T-helper 17 cell (primary cell): ENCODE measurements around the gene QPCTL. TPM values are rescaled to one million over a fixed set of nuclear protein-coding genes. Genes with fewer than 3 reads are reported as not detected.
"Not testable (repeated sequence)": the region's sequence is repeated elsewhere in the genome, so short reads cannot be mapped to it uniquely, and the experiment has no call there.

ENCODE experiments used
- ATAC-seq: fragments of 150-1000 bp; cut with Tn5 transposase; 2 replicates; pipeline ENCODE4 v1.10.0; 2021; ENCODE audit warnings: mild to moderate bottlenecking, moderate library complexity
- DNase-seq, 3 donors: peaks; one replicate each; pipeline versions ENCODE4 v3.0.0 to v3.0.0-alpha.2; 2020 to 2021
- H3K9me3 ChIP-seq: one replicate; pipeline ENCODE4 v1.7.0; 2013; ENCODE audit warnings: low read length, mild to moderate bottlenecking; ENCODE audit not compliant: control insufficient read depth, poor library complexity, severe bottlenecking
- H3K27ac Mint-ChIP-seq: one replicate; pipeline ENCODE4 v1.8.0; 2022; ENCODE audit warnings: mild to moderate bottlenecking, moderate library complexity, mixed read lengths
- H3K27me3 Mint-ChIP-seq: one replicate; pipeline ENCODE4 v1.8.0; 2022; ENCODE audit warnings: mixed read lengths
- H3K36me3 Mint-ChIP-seq: one replicate; pipeline ENCODE4 v1.8.0; 2022; ENCODE audit warnings: low read depth, mixed read lengths
- H3K4me1 Mint-ChIP-seq: one replicate; pipeline ENCODE4 v1.8.0; 2022; ENCODE audit warnings: mild to moderate bottlenecking, mixed read lengths
- H3K4me3 Mint-ChIP-seq: one replicate; pipeline ENCODE4 v1.8.0; 2022; ENCODE audit warnings: mild to moderate bottlenecking, moderate library complexity, mixed read lengths
- total RNA-seq, 4 donors: library from RNA in 2 of 4; stranded (reverse) in 2 of 4; gene quantifications; one replicate each; pipeline ENCODE4 v1.2.3 and lab custom pipeline; 2022 to 2026

QPCTL gene
- total RNA-seq, 2 donors from 2014 or later, result 7.1 to 13.2 TPM

DNA sequence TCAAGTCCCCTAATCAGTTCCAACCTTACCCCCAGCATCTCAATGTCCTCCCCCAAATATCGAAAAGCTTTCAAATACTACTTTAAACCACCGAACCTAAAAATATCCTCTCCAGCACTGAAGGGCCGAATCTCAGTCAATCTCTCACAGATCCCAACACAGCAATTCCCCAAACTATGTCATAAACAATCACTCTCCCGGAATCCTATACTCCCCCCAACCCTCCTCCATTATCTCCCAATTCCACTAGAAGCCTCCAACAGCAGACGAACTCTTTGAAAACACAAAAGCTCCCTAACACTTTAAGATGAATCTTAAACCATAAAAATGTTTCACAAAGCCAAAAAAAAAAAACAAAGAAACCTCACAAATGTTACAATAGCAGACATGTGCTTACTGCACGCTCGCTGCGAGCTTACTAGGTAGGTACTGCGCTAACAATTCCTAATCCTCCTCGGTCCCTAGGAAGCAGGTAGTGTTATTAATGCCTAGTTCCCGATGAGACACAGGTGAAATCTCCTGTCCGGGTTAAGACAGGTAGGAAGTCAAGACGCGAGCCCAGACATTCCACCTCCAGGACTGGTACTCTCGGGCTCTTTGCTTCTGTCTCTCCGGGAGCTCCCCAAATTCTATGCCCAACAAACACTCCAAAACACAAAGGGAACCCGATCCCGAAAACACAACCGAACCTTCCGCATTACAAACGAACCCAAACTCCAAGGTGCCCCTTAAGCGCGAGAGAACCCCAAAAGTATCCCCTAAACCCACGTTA, 24.1 kb downstream of the QPCTL start:
- H3K27me3 Mint-ChIP-seq, result no peaks in the 10 kb centered on the region
- peak overlapping the region; percentile 96 for H3K27ac Mint-ChIP-seq
- DNase-seq (no peak), ATAC-seq (no peak)
- peaks cover 27% of the 10 kb centered on the region for H3K4me1 Mint-ChIP-seq
- no peaks in the 10 kb centered on the region for H3K9me3 ChIP-seq
- H3K36me3 Mint-ChIP-seq, result no peaks in the 10 kb centered on the region
- H3K4me3 Mint-ChIP-seq, result peak overlapping the region; percentile 99

DNA sequence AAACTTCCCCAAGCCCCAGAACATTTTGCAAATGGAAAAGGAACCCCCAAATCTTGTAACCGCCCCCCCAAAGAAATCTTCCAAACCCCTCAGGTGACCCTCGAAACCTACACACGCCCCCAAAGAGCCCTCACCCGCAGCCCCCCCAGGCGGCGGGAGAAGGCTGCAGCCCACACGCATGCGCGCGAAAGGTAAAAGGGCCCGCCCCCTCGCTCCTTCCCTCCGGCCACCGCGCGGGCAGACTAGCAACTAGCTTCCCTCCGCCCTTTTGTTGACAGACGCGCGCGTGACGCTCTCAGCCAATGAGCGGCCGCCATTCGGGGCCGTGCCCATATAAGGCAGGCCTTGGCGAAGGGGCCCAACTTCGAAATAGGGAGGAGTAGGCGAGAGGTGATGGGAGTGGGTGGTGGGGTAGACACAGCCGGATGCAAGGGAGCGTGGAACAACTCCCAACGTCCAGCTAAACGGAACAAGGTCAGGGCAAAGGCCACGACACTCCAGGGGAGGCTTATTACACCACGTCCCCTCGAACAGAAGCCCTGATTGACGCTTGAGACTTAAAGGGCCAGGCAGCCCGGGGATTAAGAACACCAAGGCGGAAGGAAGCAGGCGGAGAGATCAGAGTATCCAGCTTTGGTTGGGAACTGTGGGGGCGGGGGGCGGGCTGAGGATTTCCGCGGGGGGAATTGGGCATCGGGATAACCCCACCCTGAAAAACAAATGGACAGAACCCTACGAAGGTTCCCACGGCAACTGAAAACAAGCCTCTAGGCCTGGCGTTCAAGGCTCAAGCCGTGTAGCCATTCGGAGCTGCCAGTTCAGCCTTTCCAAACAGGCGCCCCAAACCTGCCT, 24.9 kb downstream of the QPCTL start:
- no peaks in the 10 kb centered on the region for H3K36me3 Mint-ChIP-seq
- H3K27ac Mint-ChIP-seq, result peak overlapping the region; percentile 96
- peak; percentile 96 for ATAC-seq
- peaks cover 30% of the 10 kb centered on the region for H3K4me1 Mint-ChIP-seq
- peak overlapping the region; percentile 99 for H3K4me3 Mint-ChIP-seq
- no peaks in the 10 kb centered on the region for H3K27me3 Mint-ChIP-seq
- peak; percentile 91 to 96 (median 95) for DNase-seq
- H3K9me3 ChIP-seq, result no peaks in the 10 kb centered on the region

- ATAC-seq, result no peak
- Mint-ChIP-seq H3K27ac (peak overlapping the region; percentile 96), H3K4me1 (peaks cover 30% of the 10 kb centered on the region)
These were observed 25.7 kb downstream of the QPCTL start for GRCh38 chr19:45717983-45718650.

GRCh38 chr19:45720065-45720464, 27.6 kb downstream of the QPCTL start:
- not testable (repeated sequence) for ATAC-seq, H3K9me3 ChIP-seq, H3K27me3 Mint-ChIP-seq, H3K36me3 Mint-ChIP-seq, DNase-seq, H3K4me3 Mint-ChIP-seq, H3K27ac Mint-ChIP-seq
- H3K4me1 Mint-ChIP-seq, result peaks cover 30% of the 10 kb centered on the region

More at GRCh38 chr19:45717983-45718650, 25.7 kb downstream of the QPCTL start:
- no peak for DNase-seq
- Mint-ChIP-seq H3K36me3 (no peaks in the 10 kb centered on the region), H3K27me3 (no peaks in the 10 kb centered on the region), H3K4me3 (peak overlapping the region; percentile 99)
- H3K9me3 ChIP-seq, result no peaks in the 10 kb centered on the region

DNA sequence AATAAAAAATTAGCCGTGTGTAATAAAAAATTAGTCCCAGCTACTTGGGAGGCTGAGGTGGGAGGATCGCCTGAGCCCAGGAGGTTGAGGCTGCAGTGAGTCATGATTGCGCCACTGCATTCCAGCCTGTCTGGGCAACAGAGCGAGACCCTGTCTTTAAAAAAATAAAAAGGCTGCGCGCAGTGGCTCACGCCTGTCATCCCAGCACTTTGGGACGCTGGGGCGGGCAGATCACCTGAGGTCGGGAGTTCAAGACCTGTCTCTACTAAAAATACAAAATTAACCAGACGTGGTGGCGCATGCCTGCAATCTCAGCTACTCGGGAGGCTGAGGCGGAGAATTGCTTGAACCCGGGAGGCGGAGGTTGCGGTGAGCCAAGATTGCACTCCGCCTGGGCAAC, 36.2 kb downstream of the QPCTL start:
- H3K4me3 Mint-ChIP-seq, H3K9me3 ChIP-seq, DNase-seq, H3K27me3 Mint-ChIP-seq, ATAC-seq, H3K36me3 Mint-ChIP-seq: not testable (repeated sequence)
- H3K4me1 Mint-ChIP-seq, result peaks cover 27% of the 10 kb centered on the region
- H3K27ac Mint-ChIP-seq, result peak overlapping the region; percentile 75

DNA sequence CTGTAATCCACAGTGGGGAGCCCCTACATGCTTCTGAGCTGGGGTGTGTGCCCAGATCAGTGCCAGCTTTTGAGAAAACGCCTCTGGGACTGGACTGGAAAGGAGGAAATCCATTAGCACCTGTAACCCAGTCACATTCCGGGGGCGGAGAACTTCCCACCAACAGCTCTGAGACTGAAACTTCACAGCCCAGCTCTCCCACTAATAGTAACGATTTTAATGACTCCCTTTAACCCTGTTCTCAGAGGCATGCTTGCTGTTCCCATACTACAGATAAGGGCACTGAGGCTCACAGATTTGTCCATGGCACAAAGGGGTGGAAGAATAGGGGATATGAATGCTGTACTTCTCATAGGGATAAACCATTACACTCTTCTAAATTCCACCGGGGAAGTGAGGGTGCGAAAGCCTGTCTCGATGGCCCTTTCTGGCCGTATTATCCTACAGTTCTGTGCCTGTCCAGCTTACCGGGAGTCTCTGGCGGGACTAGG, 37.4 kb downstream of the QPCTL start:
- H3K27ac Mint-ChIP-seq, result peak overlapping the region; percentile 96

GRCh38 chr19:45730368-45731288, 38.2 kb downstream of the QPCTL start, which contains the start of gene FBXO46:
TSS of gene FBXO46 (minus strand) at chr19:45730896. CDS start at chr19:45713495, 17,401 bp downstream.
- Mint-ChIP-seq H3K36me3 (peaks cover 2% of the 10 kb centered on the region), H3K27ac (peak within 1 kb of the TSS; percentile 96), H3K27me3 (no peaks in the 10 kb centered on the region), H3K4me1 (peaks cover 27% of the 10 kb centered on the region), H3K4me3 (peak within 1 kb of the TSS; percentile 97)
- no peaks in the 10 kb centered on the region for H3K9me3 ChIP-seq
- ATAC-seq (peak; percentile 100), DNase-seq (peak; percentile 79 to 89 (median 87))

More for the DNA sequence above, 37.4 kb downstream of the QPCTL start:
- DNase-seq (no peak), ATAC-seq (no peak)
- Mint-ChIP-seq H3K4me3 (peak overlapping the region; percentile 97), H3K36me3 (peaks cover 2% of the 10 kb centered on the region), H3K27me3 (no peaks in the 10 kb centered on the region), H3K4me1 (peaks cover 27% of the 10 kb centered on the region)
- H3K9me3 ChIP-seq, result no peaks in the 10 kb centered on the region

GRCh38 chr19:45733160-45733810, 40.8 kb downstream of the QPCTL start, which contains the start of gene MEIOSIN:
TSS of gene MEIOSIN (plus strand) at chr19:45733439. CDS start at chr19:45735377, 1,938 bp downstream.
- Mint-ChIP-seq H3K27me3 (peaks cover 5% of the 10 kb centered on the region), H3K4me1 (peaks cover 17% of the 10 kb centered on the region), H3K4me3 (no peak within 1 kb of the TSS), H3K27ac (no peak within 1 kb of the TSS), H3K36me3 (peaks cover 5% of the 10 kb centered on the region)
- H3K9me3 ChIP-seq, result no peaks in the 10 kb centered on the region
- ATAC-seq (no peak), DNase-seq (no peak)

GRCh38 chr19:45739498-45740439, 47.3 kb downstream of the QPCTL start:
- no peaks in the 10 kb centered on the region for H3K9me3 ChIP-seq
- Mint-ChIP-seq H3K27ac (no peak overlapping the region), H3K4me1 (no peaks in the 10 kb centered on the region), H3K4me3 (no peak overlapping the region), H3K27me3 (peaks cover 23% of the 10 kb centered on the region), H3K36me3 (peaks cover 3% of the 10 kb centered on the region)
- ATAC-seq, result no peak
- DNase-seq, result no peak

GRCh38 chr19:45742969-45743368, 50.5 kb downstream of the QPCTL start:
- Mint-ChIP-seq H3K36me3 (peaks cover 2% of the 10 kb centered on the region), H3K4me3 (no peak overlapping the region), H3K27me3 (peaks cover 37% of the 10 kb centered on the region), H3K4me1 (peaks cover 2% of the 10 kb centered on the region), H3K27ac (no peak overlapping the region)
- no peak for ATAC-seq
- no peaks in the 10 kb centered on the region for H3K9me3 ChIP-seq
- DNase-seq, result no peak

DNA sequence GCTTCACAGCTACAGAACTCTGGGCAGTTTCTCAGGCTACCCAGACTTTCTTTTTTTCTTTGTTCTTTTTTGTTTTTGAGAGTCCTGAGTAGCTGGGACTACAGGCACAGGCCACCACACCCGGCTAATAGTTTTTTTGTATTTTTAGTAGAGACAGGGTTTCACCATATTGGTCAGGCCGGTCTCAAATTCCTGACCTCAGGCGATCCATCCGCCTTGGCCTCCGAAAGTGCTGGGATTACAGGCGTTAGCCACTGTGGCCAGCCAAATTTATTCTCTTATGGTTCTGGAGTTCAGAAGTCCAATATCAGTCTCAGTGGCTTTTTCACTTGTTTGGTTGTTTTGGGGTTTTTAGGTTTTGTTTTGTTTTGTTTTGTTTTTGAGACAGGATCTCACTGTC, 53.1 kb downstream of the QPCTL start:
- H3K4me3 Mint-ChIP-seq, result no peak overlapping the region
- H3K27me3 Mint-ChIP-seq, result peaks cover 28% of the 10 kb centered on the region
- no peak overlapping the region for H3K27ac Mint-ChIP-seq
- no peak for DNase-seq
- H3K36me3 Mint-ChIP-seq, result no peaks in the 10 kb centered on the region
- ATAC-seq, result no peak
- peaks cover 2% of the 10 kb centered on the region for H3K4me1 Mint-ChIP-seq
- no peaks in the 10 kb centered on the region for H3K9me3 ChIP-seq
